ENCODE results near the gene AP2B1. TPM values are rescaled to one million over a fixed set of nuclear protein-coding genes. Genes with fewer than 3 reads are reported as not detected.
A peak's percentile ranks its signal among the peaks of the same experiment; 100 is the strongest.

AP2B1 gene
- total RNA-seq: 155 and 168 TPM in 2 replicates

DNA sequence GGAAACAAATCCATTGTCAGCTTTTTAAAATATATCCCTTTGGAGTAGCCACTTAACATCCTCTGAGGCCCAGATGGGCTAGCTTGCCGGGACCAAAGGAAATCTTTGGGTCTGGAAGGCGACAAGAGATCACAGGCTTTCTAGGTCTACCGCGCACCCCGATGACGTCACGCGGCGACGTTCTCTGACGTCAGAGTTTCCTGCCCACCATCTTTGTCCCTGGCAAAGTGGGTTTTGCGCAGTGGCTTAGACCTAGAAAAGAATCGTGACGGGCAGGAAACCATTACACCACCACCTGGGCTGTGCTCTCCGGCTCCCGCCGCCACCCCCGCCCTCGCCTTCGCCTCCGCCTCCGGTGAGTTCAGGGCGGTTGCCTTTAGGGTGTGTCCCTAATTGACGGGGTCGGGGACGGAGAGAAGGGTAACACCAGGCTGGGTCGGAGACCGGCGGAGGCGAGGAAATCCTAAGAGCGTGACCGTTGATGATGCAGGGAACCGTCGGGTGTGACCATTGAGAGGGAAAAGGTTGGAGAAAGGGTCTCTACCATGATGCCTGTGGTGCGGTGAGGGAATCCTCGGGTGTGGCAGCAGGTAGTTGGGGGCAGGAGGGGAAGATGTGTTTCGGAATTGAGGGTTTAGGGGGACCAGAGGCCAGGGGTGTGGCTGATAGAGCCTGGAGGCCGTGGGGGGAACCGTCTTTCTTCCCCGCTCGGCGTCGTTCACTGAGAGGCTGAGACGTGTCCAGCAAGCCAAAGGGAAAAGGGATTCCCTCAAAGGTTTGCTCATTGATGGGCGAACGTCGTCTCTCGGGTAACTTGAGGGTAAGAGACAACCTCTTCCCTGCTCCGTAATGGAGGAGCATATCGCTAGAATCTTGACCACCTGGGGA lies at the start of gene AP2B1:
TSS of gene AP2B1 (plus strand) at position 249 of the 888 bp plus-strand sequence. CDS start 6,709 bp downstream, outside the sequence.

DNA sequence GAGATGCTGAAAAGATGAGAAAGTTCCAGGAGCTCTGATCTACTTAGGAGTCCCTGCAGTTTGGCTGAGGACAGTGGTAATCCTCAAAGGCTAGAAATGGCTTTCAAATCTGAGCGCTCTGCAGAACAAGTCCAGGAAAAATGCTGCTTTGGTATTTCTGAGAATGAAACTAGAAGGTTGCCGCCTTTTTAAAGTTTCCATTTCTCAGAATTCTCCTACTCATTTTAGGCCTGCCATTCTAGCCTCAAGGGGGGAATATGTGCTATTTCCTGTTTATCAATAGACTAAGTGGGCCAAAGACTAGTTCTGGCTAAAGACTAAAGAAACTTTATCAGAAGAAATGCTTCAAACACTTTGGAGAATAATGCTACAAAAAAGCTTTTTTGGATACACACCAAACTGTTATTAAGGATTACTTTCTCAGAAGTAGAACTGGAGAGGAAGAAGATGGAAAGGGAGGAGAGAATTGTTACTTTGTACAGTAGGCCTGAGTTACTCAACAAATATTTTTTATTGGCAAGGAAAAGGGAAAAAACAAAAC lies 49.5 kb upstream of the AP2B1 start, which contains the start of gene SLFN12L:
TSS of gene SLFN12L (minus strand) at position 78 of the 541 bp plus-strand sequence. CDS start 15,314 bp downstream, outside the sequence.

DNA sequence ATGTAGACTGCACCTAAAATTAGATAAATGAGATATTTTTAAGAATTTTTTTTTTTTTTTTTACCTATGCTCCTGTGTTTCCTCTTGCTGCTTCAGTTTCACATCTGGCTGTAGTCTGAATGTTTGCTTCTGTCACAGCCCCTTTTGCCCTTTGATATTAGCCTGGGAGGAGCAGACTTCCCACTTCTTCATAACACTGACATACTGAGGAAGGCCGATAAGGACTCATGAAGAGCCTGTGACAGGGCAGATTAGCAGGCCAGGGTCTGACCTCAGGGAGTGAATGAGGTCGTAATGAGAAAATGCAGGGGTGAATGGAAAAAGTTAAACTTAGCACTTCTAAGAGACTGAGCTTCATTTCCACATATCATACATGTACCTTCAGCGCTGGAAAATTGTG lies 26.4 kb upstream of the AP2B1 start, which contains the start of gene SLFN14:
TSS of gene SLFN14 (minus strand) at position 117 of the 400 bp plus-strand sequence. CDS start 2,757 bp downstream, outside the sequence.

DNA sequence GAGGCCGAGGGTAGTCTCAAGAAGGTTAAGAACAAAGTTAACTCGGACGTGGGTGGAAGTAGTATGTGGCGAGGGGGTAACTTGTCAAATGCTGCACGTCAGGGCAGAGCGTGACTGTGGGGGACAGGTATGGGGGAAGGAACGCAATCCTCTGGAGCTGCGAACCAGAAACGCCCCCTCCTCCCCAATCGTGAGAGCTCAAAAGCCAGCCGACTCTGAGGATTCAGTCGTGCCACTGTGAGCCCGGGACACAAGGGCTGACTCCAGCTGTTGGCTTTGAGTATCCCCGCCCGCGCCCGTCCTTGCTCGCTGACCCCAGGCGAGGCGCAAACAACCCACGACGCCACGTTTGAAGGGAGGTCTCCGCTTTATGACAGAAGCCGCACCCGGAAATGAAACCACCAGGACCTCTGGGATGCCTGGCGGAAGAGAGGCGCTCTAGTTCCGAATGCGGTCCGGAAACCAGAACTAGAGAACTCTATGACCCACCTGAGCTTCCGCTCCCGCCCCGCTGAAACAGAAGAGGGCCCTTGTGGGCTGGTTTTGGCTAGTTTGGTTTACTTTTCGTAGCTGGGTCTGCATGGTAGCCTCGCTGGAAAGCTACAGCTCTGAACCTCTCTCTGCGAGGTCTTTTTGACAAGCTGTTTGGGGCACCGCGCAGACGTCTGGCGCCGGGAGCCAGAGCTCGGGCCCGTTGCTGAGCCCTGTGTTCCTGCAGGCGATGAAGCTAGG lies 8.8 kb upstream of the AP2B1 start, which contains the start of gene PEX12:
TSS of gene PEX12 (minus strand) at position 375 of the 732 bp plus-strand sequence. CDS start 550 bp downstream, outside the sequence.

DNA sequence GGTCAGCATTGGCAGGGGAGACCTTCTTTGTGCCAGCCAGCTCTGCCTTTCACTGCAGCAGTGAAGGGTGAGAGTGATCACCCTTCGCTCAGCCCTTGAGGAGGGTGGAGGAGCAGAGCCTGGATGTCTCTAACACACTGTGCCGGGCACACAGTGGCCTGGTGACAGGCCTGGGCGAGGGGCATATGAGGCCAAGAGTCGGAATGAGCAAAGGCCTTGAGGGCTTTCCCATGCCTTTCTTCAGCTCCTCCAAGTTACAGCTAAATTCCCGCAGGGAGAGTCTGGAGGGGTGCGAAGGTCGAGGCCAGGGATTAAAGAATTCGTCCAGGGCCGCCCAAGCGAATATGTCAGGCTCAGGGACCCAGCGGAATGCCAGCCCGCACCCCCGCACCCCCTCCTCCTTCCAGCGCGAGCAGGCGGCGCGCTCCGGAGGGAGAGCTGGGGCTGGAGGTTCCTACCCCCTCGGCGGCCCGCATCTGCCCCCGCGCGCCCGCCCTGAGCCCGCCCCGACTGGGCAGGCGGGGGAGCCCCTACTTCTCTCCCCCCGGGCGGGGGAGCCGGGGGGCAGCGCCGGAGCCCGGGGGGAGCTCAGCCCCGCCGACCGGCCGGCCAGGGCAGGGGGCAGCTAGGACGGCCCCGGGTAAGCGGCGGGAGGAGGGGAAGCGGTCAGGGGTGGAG lies 144.3 kb downstream of the AP2B1 start, which contains the start of gene RASL10B:
TSS of gene RASL10B (plus strand) at position 401 of the 678 bp plus-strand sequence. CDS start 3,546 bp downstream, outside the sequence.

DNA sequence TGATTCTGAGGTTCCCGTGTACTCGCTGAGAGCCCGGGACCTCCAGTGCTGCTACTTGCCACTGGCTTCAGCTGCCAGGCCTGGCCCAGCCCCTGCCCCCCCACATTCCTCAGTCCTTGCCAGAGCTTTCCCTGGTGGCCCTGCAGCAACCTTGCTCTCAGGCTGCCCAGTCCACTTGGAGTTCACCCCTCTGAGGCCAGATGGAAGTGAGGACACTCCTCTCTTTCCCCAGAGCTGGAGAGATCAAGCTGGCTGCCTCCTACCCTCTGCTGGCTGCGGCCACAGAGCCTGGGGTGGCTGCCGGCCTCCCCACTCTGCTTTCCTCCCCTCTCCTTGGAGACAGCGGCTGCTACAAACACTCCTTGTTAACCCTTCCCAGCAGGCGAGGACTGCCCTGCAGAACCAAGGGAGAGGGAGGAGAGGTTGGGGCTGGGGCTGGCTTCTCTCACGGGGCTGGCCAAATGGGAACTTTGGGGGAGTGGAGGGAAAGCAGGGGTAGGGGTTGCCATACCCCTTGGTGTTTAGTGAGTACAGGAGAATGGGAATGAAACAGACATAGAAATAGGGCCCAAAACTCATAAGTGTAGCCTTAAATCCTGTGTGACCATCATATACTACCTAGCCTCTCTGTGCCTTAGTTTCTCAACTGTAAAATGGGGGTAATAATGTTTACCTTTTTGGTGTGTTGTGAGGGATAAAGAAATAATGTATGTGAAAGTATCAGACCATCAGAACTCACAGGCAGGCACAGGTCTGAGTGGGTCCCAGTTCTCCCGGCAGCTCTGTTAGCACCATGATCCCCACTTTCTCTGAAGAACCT lies 166.0 kb downstream of the AP2B1 start, which contains the start of gene GAS2L2:
TSS of gene GAS2L2 (minus strand) at position 295 of the 820 bp plus-strand sequence. CDS start 389 bp downstream, outside the sequence.

DNA sequence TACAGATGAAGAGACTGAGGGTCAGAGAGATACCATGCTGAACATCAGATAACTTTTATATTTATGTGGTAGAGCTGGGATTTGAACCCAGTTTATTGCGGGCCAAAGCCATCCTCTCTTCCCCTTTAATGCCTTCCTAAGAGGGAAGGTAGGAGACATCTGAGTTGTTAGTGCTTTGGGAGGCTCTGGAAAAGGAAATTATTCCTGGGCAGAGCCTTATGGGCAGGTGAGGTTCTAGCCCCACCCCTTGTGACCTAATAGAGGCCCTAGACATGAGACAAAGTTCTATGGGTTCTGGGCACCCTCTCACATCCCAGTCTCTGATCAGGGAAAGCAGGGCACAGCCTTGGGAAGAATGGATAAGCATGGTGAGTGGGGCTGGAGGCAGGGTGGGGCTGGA lies 173.5 kb downstream of the AP2B1 start, which contains the start of gene C17orf50:
TSS of gene C17orf50 (plus strand) at position 301 of the 400 bp plus-strand sequence. CDS start at position 356, 55 bp downstream.

Small RNA genes within 50 kb of the gene (small RNA-seq; reads per million reads assigned to genes)
- gene AC004134.1 (not detected), gene AC015911.1 (not detected), gene SNORD7 (11.9 reads per million, percentile 94 among the genes with 10 or more reads in this experiment)

Other genes with a start within 250 kb of the AP2B1 start
- gene SLFN11, start 213.7 kb upstream of the AP2B1 start, total RNA-seq: 8.4 and 8.8 TPM in 2 replicates
- 13.5 and 20.9 TPM in 2 replicates for gene SLFN12, start 154.8 kb upstream of the AP2B1 start, total RNA-seq
- gene SLFN13, start 138.6 kb upstream of the AP2B1 start, total RNA-seq: 0.13 and 0.22 TPM in 2 replicates
- gene SLFN12L, start 49.6 kb upstream of the AP2B1 start, total RNA-seq: 0.11 TPM in 1 of 2 replicates, not detected in the other
- not detected in 2 replicates for gene SLFN14, start 26.5 kb upstream of the AP2B1 start, total RNA-seq
- gene PEX12, start 8.8 kb upstream of the AP2B1 start, total RNA-seq: 9.8 and 10.6 TPM in 2 replicates
- gene RASL10B, start 144.3 kb downstream of the AP2B1 start, total RNA-seq: 0.91 and 1.4 TPM in 2 replicates
- gene GAS2L2, start 165.9 kb downstream of the AP2B1 start, total RNA-seq: under 0.01 TPM in 1 of 2 replicates, not detected in the other
- gene C17orf50, start 173.6 kb downstream of the AP2B1 start, total RNA-seq: not detected in 2 replicates
- 0.26 and 1.2 TPM in 2 replicates for gene MMP28, start 208.3 kb downstream of the AP2B1 start, total RNA-seq
- gene TAF15, start 222.2 kb downstream of the AP2B1 start, total RNA-seq: 50.0 and 52.3 TPM in 2 replicates

Measured in articular chondrocyte of knee joint (primary cell).